RKO (cell line): ENCODE data around the gene SHANK2.
"Not testable (repeated sequence)": the region's sequence is repeated elsewhere in the genome, so short reads cannot be mapped to it uniquely, and the experiment has no call there.

Source experiments
- DNase-seq: peaks from one replicate; pipeline ENCODE4 v3.0.0-alpha.2; 2016; ENCODE audit warnings: low spot score

SHANK2 gene

GRCh38 chr11:71245601-71246391 is 6.6 kb downstream of the SHANK2 start:
- DNase-seq: no peak

- DNase-seq: no peak
These were observed 8.1 kb downstream of the SHANK2 start for GRCh38 chr11:71244116-71244810.

- DNase-seq: no peak
These were observed 10.0 kb downstream of the SHANK2 start for GRCh38 chr11:71242391-71242790.

DNA sequence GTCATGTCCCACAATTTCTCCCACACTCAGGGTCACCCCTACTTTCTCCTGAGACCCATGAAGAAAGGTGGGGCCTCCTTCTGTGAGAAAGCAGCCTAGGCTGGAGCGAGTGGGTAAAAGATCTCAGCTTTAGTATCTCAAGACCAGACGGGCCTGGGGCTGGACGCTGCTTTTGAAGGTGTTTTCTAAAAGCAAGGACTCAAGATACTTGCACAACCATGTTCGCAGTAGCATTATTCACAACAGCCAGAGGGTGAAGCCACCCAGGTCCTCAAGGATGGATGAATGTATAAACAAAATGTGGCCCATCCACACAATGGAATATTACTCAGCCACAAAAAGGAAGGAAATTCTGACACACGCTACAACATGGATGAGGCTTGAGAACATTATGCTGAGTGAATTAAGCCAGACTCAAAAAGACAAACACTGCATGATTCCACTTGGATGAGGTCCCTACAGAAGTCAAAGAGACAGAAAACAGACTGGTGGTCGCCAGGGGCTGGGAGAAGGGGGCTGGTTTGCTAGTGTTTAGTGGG is 10.6 kb downstream of the SHANK2 start:
- no peak for DNase-seq

- DNase-seq: no peak
These were observed 11.3 kb downstream of the SHANK2 start for GRCh38 chr11:71240865-71241691.

GRCh38 chr11:71240061-71240690 is 12.2 kb downstream of the SHANK2 start:
- DNase-seq: no peak

GRCh38 chr11:71239581-71239980 is 12.8 kb downstream of the SHANK2 start:
- DNase-seq: no peak

GRCh38 chr11:71238941-71239340 is 13.4 kb downstream of the SHANK2 start:
- DNase-seq: no peak

GRCh38 chr11:71238285-71238875 is 14.0 kb downstream of the SHANK2 start:
- DNase-seq: no peak

GRCh38 chr11:71237853-71238252 is 14.5 kb downstream of the SHANK2 start:
- DNase-seq: no peak

DNA sequence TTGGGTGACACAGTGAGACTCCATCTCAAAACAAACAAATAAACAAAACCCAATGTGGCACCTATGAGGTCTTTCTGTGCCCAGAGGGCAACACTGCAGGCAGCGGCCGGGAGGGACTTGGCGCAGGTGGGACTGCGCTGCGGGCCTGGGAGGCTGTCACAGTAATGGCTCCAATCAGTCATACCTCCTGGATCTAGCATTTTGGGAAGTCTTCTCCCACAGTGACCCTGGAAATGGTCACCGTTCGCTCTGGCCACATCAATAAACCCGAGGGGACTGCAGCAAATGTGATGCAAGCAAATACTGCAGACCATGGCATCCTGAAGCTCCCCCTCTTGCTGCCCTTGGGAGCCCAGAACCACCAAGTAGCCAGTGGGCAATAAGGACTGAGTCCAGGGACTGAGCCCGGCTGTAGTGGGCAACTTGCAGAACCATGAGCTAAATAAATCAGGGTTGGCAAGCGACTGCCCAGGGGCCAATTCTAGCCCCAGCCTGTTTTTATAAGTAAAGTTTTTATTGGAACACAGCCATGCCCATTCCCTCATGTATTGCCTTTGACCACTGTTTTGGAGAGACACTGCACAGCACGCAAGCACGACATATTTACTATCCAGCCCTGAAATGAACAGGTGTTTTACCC is 15.4 kb downstream of the SHANK2 start:
- no peak for DNase-seq

- DNase-seq: no peak
These were observed 16.7 kb downstream of the SHANK2 start for GRCh38 chr11:71235719-71236118.

DNA sequence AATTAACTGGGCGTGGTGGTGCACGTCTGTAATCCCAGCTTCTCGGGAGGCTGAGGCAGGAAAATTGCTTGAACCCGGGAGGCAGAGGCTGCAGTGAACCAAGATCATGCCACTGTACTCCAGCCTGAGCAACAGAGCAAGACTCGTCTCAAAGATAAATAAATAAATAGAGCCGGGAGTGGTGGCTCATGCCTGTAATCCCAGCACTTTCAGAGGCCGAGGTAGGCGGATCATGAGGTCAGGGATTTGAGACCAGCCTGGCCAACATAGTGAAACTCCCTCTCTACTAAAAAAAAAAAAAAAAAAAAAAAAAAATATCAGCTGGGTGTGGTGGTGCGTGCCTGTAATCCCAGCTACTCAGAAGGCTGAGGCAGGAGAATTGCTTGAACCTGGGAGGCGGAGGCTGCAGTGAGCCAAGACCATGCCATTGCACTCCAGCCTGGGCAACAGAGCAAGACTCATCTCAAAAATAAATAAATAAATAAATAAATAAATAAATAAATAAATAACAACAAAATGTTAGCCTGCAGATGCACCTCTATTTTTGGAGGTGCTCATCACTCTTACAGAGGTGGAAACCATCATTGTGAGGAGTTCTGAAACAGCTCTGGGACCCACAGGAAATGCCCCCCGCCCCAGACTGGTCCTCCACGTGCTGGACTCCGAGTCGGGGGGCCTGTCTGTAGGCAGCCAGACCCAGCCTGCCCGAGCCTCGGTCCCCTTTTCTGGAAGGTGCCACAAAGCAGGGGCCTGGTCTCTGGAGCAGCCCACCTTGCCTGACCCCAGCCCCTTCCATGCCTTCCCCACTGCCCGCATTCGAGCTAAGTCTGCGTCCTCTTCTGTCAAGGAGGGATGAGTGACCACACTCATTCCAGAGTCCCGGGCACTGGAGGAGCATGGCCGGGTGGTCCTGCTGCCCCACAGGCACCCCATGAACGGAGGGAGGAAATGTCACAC is 18.2 kb downstream of the SHANK2 start:
- DNase-seq: not testable (repeated sequence)

DNA sequence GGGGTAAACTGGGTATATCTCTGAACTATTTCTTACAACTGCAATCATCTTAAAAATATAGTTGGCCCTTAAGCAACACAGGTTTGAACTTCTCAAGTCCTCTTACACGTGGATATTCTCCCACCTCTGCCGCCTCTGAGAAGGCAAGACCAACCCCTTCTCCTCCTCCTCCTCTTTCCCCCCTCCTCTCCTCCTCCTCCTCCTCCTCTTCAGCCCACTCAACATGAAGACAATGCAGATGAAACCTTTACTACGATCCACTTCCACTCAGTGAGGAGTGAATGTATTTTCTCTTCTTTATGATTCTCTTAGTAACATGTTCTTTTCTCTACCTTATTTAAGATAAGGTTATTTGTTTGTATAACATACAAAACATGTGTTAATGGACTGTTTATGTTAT is 20.0 kb downstream of the SHANK2 start:
- no peak for DNase-seq

- no peak for DNase-seq
These were observed 23.4 kb downstream of the SHANK2 start for GRCh38 chr11:71228961-71229360.

- DNase-seq: no peak
These were observed 25.2 kb downstream of the SHANK2 start for GRCh38 chr11:71227058-71227659.

DNA sequence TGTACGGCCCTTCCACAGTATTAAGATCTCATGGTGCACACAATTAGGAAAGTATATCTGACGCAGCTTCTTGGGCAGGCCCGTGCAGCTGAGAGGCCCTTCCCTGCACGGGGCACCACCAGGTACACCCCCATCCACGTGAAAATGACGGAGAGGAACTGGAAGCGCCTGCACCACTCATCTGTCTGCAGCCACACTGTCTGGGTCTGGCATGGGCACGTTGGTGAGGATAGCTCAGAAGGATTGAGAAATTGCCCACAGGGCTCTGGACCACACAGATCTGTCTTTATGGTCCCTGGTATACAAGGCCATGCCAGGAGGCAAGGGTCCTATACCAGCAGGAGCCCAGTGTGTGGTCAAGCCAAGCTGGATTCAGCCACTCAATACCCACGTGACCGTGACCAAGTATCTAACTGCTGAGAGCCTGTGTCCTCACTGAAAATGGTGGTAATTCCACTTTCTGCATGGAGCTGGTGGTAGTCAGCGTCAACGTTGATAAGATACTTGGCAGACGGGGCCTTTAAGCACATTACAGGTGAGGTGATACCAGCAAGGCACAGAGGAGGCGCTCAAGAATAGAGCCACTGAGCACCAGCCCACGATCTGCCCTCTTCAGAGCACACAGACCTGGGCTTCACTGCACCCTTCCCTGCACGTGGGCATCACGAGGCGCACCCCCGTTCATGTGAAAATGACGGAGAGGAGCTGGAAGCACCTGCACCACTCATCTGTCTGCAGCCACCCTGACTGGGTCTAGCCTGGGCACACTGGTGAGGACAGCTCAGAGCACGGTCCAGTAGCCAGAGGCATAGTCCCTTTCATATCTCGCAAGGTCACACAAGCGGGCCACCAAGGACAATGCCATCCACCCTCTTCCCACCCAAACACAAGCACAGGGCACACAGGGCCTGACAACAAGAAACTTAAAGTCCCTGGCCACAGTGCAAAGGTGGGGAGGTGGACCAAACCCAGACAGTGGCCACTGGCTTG is 28.4 kb downstream of the SHANK2 start:
- no peak for DNase-seq

DNA sequence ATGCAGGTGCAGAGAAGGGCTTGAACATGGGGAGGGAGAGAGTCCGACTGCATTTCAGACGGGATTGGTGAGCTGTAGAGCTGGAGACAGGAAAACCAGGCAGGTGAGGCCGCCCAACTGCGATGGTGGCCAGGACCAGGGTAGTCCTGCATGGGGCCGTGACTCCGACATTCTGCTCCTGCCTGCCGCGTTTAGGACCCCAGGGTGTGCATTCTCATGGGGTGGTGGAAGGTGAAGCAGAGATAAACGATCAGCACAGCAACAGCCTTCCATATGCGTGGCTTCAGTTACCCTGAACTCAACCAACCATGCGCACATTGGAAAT is 29.3 kb downstream of the SHANK2 start:
- no peak for DNase-seq
